ENCODE measurements around the gene NDST1. TPM values are rescaled to one million over a fixed set of nuclear protein-coding genes. Genes with fewer than 3 reads are reported as not detected.

NDST1 gene
- total RNA-seq, 2 experiments from 2014 or later = 9.5 to 26.6 TPM

- H2AFZ ChIP-seq (ENCODE audit: low read length) = no peak overlapping the region
- CTCF ChIA-PET (ENCODE audit: unreplicated experiment) = interaction anchor here (0.6 kb wide), 1 partner anchor 54 kb away, joined by 5 read pairs; no protein-coding TSS in a partner anchor
- no peak for DNase-seq (ENCODE audit: low spot score)
- H3K4me3 ChIP-seq (ENCODE audit: low read depth, low read length, poor library complexity, severe bottlenecking) = no peak overlapping the region
- BruUV-seq (replicated peaks) = no TSS peak
- H3K4me2 ChIP-seq (ENCODE audit: low read length) = no peak overlapping the region
- TF ChIP-seq EZH2phosphoT487 (IDR thresholded peaks at IDR 0.05; ENCODE audit: borderline replicate concordance, low read depth, low read length) (no peak), CTCF (conservative IDR thresholded peaks at IDR 0.05; ENCODE audit: low read length) (no peak)
- H3K36me3 ChIP-seq (ENCODE audit: insufficient read depth, low read length) = no peaks in the 10 kb centered on the region
- peaks cover 9% of the 10 kb centered on the region for H3K4me1 ChIP-seq (ENCODE audit: insufficient read depth, low read length, poor library complexity, severe bottlenecking)
- no peaks in the 10 kb centered on the region for H3K79me2 ChIP-seq (ENCODE audit: insufficient read depth, low read depth, low read length)
- H3K9me2 ChIP-seq (ENCODE audit: insufficient read depth, low read length) = no peaks in the 10 kb centered on the region
- H4K20me1 ChIP-seq (ENCODE audit: insufficient read depth, low read length) = peaks cover 4% of the 10 kb centered on the region; the same call in 1 of the 2 replicates
- POLR2A ChIA-PET = no interaction called here
- intact Hi-C loops (cut with micrococcal nuclease; ENCODE audit: unreplicated experiment) = no loop called here
- no peaks in the 10 kb centered on the region for H3K9me3 ChIP-seq (ENCODE audit: low read length)
- no peak overlapping the region for H3K27ac ChIP-seq (ENCODE audit: low read depth, low read length, poor library complexity, severe bottlenecking)
Observed at GRCh38 chr5:150509992-150510391, 2.1 kb downstream of the NDST1 start.

DNA sequence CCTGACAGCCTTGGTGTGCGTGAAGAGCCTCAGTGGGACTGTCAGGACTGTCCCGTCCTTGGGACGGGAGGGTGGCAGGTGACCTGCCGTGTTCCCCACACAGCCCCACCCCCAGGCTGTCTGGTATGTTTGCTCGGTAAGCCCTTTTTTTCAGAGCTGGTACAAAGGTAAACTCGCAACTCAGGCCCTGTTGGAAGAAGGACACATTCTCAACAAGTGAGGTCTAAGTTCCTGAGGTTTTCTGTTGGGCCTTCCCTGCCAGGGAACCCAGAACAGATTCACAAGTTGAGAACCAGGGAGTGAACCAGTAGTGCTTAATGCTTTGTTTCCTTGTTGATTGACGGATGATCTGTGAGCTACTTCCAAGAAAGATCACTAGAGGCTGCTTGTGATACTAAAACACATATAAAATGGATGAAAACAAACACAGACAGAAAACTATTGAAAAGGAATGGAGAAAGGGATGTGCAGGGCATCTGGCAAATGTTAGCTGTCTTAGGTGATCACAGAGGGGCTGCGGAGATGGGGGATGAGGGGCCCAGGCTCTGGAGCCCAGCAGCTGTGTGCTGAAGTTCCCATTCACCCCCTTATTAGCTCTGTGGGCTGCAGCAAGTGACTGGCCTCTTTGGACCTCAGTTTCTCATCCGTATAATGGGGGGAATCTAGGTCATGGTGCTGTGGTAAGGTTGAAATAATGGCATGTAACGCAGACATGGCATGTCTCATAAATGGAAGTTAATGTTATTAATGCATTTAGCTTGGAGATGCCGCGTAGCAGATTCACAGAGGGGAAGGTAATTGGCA lies 2.7 kb downstream of the NDST1 start:
- no peak overlapping the region for H3K4me2 ChIP-seq (ENCODE audit: low read length)
- no peaks in the 10 kb centered on the region for H3K36me3 ChIP-seq (ENCODE audit: insufficient read depth, low read length)
- ChIA-PET CTCF (ENCODE audit: unreplicated experiment) (interaction anchor here (0.6 kb wide), 1 partner anchor 55 kb away, joined by 5 read pairs; no protein-coding TSS in a partner anchor), POLR2A (interaction anchor here (1.8 kb wide), 1 partner anchor 21 kb away, joined by 7 read pairs; no protein-coding TSS in a partner anchor)
- H4K20me1 ChIP-seq (ENCODE audit: insufficient read depth, low read length) = peaks cover 4% of the 10 kb centered on the region; the same call in 1 of the 2 replicates
- no peaks in the 10 kb centered on the region for H3K79me2 ChIP-seq (ENCODE audit: insufficient read depth, low read depth, low read length)
- no peaks in the 10 kb centered on the region for H3K9me2 ChIP-seq (ENCODE audit: insufficient read depth, low read length)
- H3K4me1 ChIP-seq (ENCODE audit: insufficient read depth, low read length, poor library complexity, severe bottlenecking) = peaks cover 9% of the 10 kb centered on the region
- DNase-seq (ENCODE audit: low spot score) = no peak
- H2AFZ ChIP-seq (ENCODE audit: low read length) = no peak overlapping the region
- H3K9me3 ChIP-seq (ENCODE audit: low read length) = no peaks in the 10 kb centered on the region
- H3K4me3 ChIP-seq (ENCODE audit: low read depth, low read length, poor library complexity, severe bottlenecking) = no peak overlapping the region
- intact Hi-C loops (cut with micrococcal nuclease; ENCODE audit: unreplicated experiment) = no loop called here
- no TSS peak for BruUV-seq (replicated peaks)
- no peak for TF ChIP-seq CTCF (conservative IDR thresholded peaks at IDR 0.05; ENCODE audit: low read length)
- TF ChIP-seq EZH2phosphoT487 (IDR thresholded peaks at IDR 0.05; ENCODE audit: borderline replicate concordance, low read depth, low read length) = no peak
- no peak overlapping the region for H3K27ac ChIP-seq (ENCODE audit: low read depth, low read length, poor library complexity, severe bottlenecking)
